DND-41 (cell line): ENCODE data around the gene TMX2.

Experiments
- ATAC-seq: fragments of 200-7000 bp; cut with Tn5 transposase; 3 replicates; pipeline ENCODE4 v1.9.1; 2021; ENCODE audit warnings: low read depth; ENCODE audit not compliant: insufficient read depth
- DNase-seq: peaks from one replicate; pipeline ENCODE4 v3.0.0-alpha.2; 2020
- H2AFZ ChIP-seq: 2 replicates; pipeline ENCODE4 v1.6.0; 2012; ENCODE audit warnings: low read depth, low read length
- H3K27ac ChIP-seq: 2 replicates; pipeline ENCODE4 v1.5.1; 2012; ENCODE audit warnings: low read length, inconsistent platforms
- H3K27me3 ChIP-seq: fragments of 200-600 bp; sonication (generic); 2 replicates; pipeline ENCODE4 v1.6.0; 2012; ENCODE audit warnings: low read length, mild to moderate bottlenecking, inconsistent platforms; ENCODE audit not compliant: insufficient read depth, poor library complexity
- H3K36me3 ChIP-seq: 2 replicates; pipeline ENCODE4 v1.5.1; 2012; ENCODE audit warnings: low read length, inconsistent platforms; ENCODE audit not compliant: insufficient read depth
- H3K4me1 ChIP-seq: 2 replicates; pipeline ENCODE4 v1.5.1; 2012; ENCODE audit warnings: mild to moderate bottlenecking, low read length; ENCODE audit not compliant: insufficient read depth
- H3K4me2 ChIP-seq: 2 replicates; pipeline ENCODE4 v1.6.0; 2012; ENCODE audit warnings: mild to moderate bottlenecking, moderate library complexity, low read length, inconsistent platforms; ENCODE audit not compliant: insufficient read depth
- H3K4me3 ChIP-seq, 2 experiments: fragments of 200-600 bp in 1 of 2; shearing (Covaris generic) in 1 of 2; 2 replicates each; pipeline ENCODE4 v1.5.1; 2012 to 2016; ENCODE audit warnings: inconsistent platforms in 2 of 2, low read length in 2 of 2, mild to moderate bottlenecking in 2 of 2, low read depth in 1 of 2, moderate library complexity in 1 of 2
- H3K79me2 ChIP-seq: 2 replicates; pipeline ENCODE4 v1.6.0; 2012; ENCODE audit warnings: low read length, inconsistent platforms; ENCODE audit not compliant: insufficient read depth
- H3K9ac ChIP-seq: 2 replicates; pipeline ENCODE4 v1.6.0; 2012; ENCODE audit warnings: low read depth, mild to moderate bottlenecking, inconsistent platforms, low read length, moderate library complexity
- H3K9me3 ChIP-seq: 2 replicates; pipeline ENCODE4 v1.5.1; 2012; ENCODE audit warnings: low read length, moderate library complexity, mild to moderate bottlenecking, inconsistent platforms; ENCODE audit not compliant: insufficient read depth, severe bottlenecking
- H4K20me1 ChIP-seq: 2 replicates; pipeline ENCODE4 v1.6.0; 2012; ENCODE audit warnings: low read length; ENCODE audit not compliant: insufficient read depth
- CTCF ChIP-seq: IDR thresholded peaks from 2 replicates; pipeline ENCODE4 v1.5.1; 2012; ENCODE audit warnings: borderline replicate concordance, low read length, moderate library complexity, mild to moderate bottlenecking; ENCODE audit not compliant: poor library complexity, severe bottlenecking; ENCODE audit errors: extremely low read depth
- EZH2 ChIP-seq: IDR thresholded peaks from 3 replicates; pipeline ENCODE4 v1.6.1; 2012; ENCODE audit warnings: borderline replicate concordance, low read depth, mild to moderate bottlenecking, moderate library complexity, low read length, inconsistent platforms; ENCODE audit not compliant: severe bottlenecking

Gene TMX2

GRCh38 chr11:57752954-57753353 lies 40.6 kb downstream of the TMX2 start:
- H2AFZ ChIP-seq = no peak overlapping the region
- H4K20me1 ChIP-seq = no peaks in the 10 kb centered on the region
- no peaks in the 10 kb centered on the region for H3K27me3 ChIP-seq
- no peak overlapping the region for H3K27ac ChIP-seq
- H3K4me2 ChIP-seq = no peak overlapping the region
- no peak overlapping the region for H3K4me3 ChIP-seq
- ATAC-seq (no peak), DNase-seq (no peak)
- H3K4me1 ChIP-seq = no peaks in the 10 kb centered on the region
- no peak overlapping the region for H3K9ac ChIP-seq
- H3K36me3 ChIP-seq = no peaks in the 10 kb centered on the region
- TF ChIP-seq EZH2 (no peak), CTCF (no peak)
- no peaks in the 10 kb centered on the region for H3K79me2 ChIP-seq
- no peaks in the 10 kb centered on the region for H3K9me3 ChIP-seq

GRCh38 chr11:57758174-57758573 lies 45.8 kb downstream of the TMX2 start:
- TF ChIP-seq CTCF (no peak), EZH2 (no peak)
- H3K9me3 ChIP-seq = no peaks in the 10 kb centered on the region
- H4K20me1 ChIP-seq = no peaks in the 10 kb centered on the region
- no peaks in the 10 kb centered on the region for H3K4me1 ChIP-seq
- no peaks in the 10 kb centered on the region for H3K27me3 ChIP-seq
- H3K36me3 ChIP-seq = no peaks in the 10 kb centered on the region
- H3K4me2 ChIP-seq = no peak overlapping the region
- DNase-seq (no peak), ATAC-seq (no peak)
- no peak overlapping the region for H3K9ac ChIP-seq
- no peak overlapping the region for H2AFZ ChIP-seq
- H3K79me2 ChIP-seq = peaks cover 14% of the 10 kb centered on the region
- no peak overlapping the region for H3K4me3 ChIP-seq
- no peak overlapping the region for H3K27ac ChIP-seq

GRCh38 chr11:57761301-57762234 lies 49.2 kb downstream of the TMX2 start, which contains the start of gene CTNND1:
CTNND1 (plus strand) TSS chr11:57761802; CDS start chr11:57791479, 29,677 bp downstream.
- Histone ChIP-seq H3K27ac (peak within 1 kb of the TSS; percentile 70), H3K36me3 (no peaks in the 10 kb centered on the region), H3K4me1 (peaks cover 11% of the 10 kb centered on the region; the same call in 1 of the 2 replicates), H3K9me3 (no peaks in the 10 kb centered on the region), H2AFZ (peak within 1 kb of the TSS; percentile 59), H3K4me2 (peak within 1 kb of the TSS; percentile 57; the same call in 1 of the 2 replicates), H3K79me2 (peaks cover 45% of the 10 kb centered on the region), H3K4me3 (peak within 1 kb of the TSS; percentile 27 to 53; a peak in 3 of 4 replicates), H3K9ac (peak within 1 kb of the TSS; percentile 54), H4K20me1 (no peaks in the 10 kb centered on the region), H3K27me3 (no peaks in the 10 kb centered on the region)
- TF ChIP-seq EZH2 = no peak
- no peak for TF ChIP-seq CTCF
- DNase-seq (peak; percentile 62), ATAC-seq (peak; percentile 89)
